HEK293T (cell line): ENCODE measurements around the gene KAT2B.

ENCODE experiments used
- CTCF ChIA-PET: fragments of 350-600 bp; formaldehyde crosslinking; extraction: SDS; loops from one replicate; lab custom pipeline; 2021; ENCODE audit warnings: antibody characterized with exemption, inconsistent platforms; lab: Yijun Ruan, JAX
- POLR2A ChIA-PET: fragments of 350-600 bp; formaldehyde crosslinking; extraction: SDS; loops from one replicate; lab custom pipeline; 2020; ENCODE audit warnings: antibody characterized with exemption, inconsistent platforms; lab: Yijun Ruan, JAX
- DNase-seq: peaks from one replicate; pipeline ENCODE4 v3.0.0; 2012; ENCODE audit warnings: mixed read lengths; ENCODE audit errors: extremely low spot score
- ARNT ChIP-seq: fragments of 450-650 bp; IDR thresholded peaks from 2 replicates; pipeline ENCODE4 v1.6.1; 2017; ENCODE audit warnings: mild to moderate bottlenecking
- BHLHE40 ChIP-seq: fragments of 450-650 bp; IDR thresholded peaks from 2 replicates; pipeline ENCODE4 v1.6.1; 2016; ENCODE audit warnings: mild to moderate bottlenecking, moderate library complexity, borderline replicate concordance
- CTBP1 ChIP-seq: fragments of 450-650 bp; IDR thresholded peaks from 2 replicates; pipeline ENCODE4 v1.6.1; 2016; ENCODE audit warnings: borderline replicate concordance
- ELF4 ChIP-seq: fragments of 450-650 bp; IDR thresholded peaks from 2 replicates; pipeline ENCODE4 v1.6.1; 2017; ENCODE audit warnings: antibody characterized with exemption
- FOXA1 ChIP-seq: fragments of 450-650 bp; IDR thresholded peaks from 2 replicates; pipeline ENCODE4 v1.6.1; 2016; ENCODE audit warnings: mild to moderate bottlenecking
- FOXK2 ChIP-seq: fragments of 450-650 bp; IDR thresholded peaks from 2 replicates; pipeline ENCODE4 v1.6.1; 2016; ENCODE audit warnings: mild to moderate bottlenecking
- FOXM1 ChIP-seq: fragments of 450-650 bp; IDR thresholded peaks from 2 replicates; pipeline ENCODE4 v1.6.1; 2017; ENCODE audit warnings: mild to moderate bottlenecking, borderline replicate concordance
- HDGF ChIP-seq: fragments of 450-650 bp; IDR thresholded peaks from 2 replicates; pipeline ENCODE4 v1.6.1; 2017; ENCODE audit warnings: antibody characterized with exemption, borderline replicate concordance
- L3MBTL2 ChIP-seq: fragments of 450-650 bp; conservative IDR thresholded peaks from 2 replicates; pipeline ENCODE4 v1.6.1; 2016; ENCODE audit warnings: mild to moderate bottlenecking
- LEF1 ChIP-seq: fragments of 450-650 bp; IDR thresholded peaks from 2 replicates; pipeline ENCODE4 v1.6.1; 2017; ENCODE audit warnings: mild to moderate bottlenecking, borderline replicate concordance
- NFRKB ChIP-seq: fragments of 450-650 bp; IDR thresholded peaks from 2 replicates; pipeline ENCODE4 v1.6.1; 2016; ENCODE audit warnings: mild to moderate bottlenecking, moderate library complexity
- SP1 ChIP-seq: fragments of 450-650 bp; IDR thresholded peaks from 2 replicates; pipeline ENCODE4 v1.6.1; 2017
- SUZ12 ChIP-seq: fragments of 450-650 bp; IDR thresholded peaks from 2 replicates; pipeline ENCODE4 v1.6.1; 2016; ENCODE audit warnings: mild to moderate bottlenecking
- TARDBP ChIP-seq: fragments of 450-650 bp; IDR thresholded peaks from 2 replicates; pipeline ENCODE4 v1.6.1; 2016
- ZNF384 ChIP-seq: fragments of 450-650 bp; IDR thresholded peaks from 2 replicates; pipeline ENCODE4 v1.6.1; 2016
- TF ChIP-seq, protein P1 (sequence below): fragments of 450-650 bp; IDR thresholded peaks from 2 replicates; pipeline ENCODE4 v1.6.1; 2016

KAT2B gene

DNA sequence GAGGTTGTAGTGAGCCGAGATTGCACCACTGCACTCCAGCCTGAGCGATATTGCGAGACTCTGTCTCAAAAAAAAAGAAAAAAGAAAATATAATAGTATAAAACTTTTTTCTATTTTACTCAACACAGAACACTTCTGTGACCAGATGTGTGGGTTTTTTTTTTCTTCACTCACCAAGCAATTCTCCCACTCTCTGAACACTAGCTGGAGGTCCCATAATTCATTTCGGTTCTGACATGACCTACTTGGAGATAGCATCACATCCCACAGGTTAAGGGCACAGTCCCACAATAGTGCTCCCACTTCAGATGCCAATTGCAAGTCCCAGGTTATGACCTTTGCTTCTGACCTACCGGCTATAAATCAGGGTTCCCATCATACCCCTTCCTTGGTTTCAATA is 35.0 kb downstream of the KAT2B start:
- CTCF ChIA-PET = no interaction called here
- POLR2A ChIA-PET = no interaction called here
- no peak for DNase-seq
- TF ChIP-seq, protein P1, sequence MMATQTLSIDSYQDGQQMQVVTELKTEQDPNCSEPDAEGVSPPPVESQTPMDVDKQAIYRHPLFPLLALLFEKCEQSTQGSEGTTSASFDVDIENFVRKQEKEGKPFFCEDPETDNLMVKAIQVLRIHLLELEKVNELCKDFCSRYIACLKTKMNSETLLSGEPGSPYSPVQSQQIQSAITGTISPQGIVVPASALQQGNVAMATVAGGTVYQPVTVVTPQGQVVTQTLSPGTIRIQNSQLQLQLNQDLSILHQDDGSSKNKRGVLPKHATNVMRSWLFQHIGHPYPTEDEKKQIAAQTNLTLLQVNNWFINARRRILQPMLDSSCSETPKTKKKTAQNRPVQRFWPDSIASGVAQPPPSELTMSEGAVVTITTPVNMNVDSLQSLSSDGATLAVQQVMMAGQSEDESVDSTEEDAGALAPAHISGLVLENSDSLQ = 0 out of 2 replicates have a peak, but pooled peaks have one; percentile 7
- TF ChIP-seq ZNF384 (no peak), SUZ12 (no peak), LEF1 (no peak), CTBP1 (no peak)

DNA sequence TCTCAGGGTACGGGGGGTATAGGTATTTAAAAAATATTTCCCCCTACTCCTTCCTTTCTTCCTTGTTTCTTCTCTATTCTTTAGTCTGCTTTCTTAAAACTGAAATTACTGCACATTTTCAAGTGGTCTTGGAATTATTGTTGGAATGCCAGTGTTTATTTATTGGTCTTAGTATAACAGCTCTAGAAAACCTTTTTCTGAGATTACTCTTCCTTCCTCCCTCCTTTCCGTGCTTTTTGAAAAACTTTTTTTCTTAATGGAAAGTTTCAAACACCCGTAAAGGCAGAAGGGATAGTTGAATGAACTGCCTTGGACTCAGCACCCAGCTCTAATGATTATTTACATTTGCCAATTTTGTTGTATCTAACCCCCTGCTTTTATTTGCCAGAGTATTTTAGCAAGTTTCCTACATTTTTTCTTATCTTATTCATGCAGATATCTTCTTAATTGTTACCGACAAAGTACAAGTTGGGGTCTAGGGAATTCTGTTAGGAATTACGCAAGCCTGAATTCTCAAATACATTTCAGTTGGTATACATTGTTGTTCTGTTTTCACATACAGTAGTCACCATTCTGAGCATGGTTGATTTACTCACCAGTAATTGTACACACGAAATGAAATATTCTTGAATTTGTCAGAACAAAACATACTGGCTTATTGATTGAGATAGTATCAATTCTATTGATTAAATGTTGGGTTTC is 36.2 kb downstream of the KAT2B start:
- CTCF ChIA-PET = no interaction called here
- POLR2A ChIA-PET = no interaction called here
- TF ChIP-seq ARNT (no peak), FOXA1 (no peak)
- TF ChIP-seq, protein P1 = no peak
- DNase-seq = no peak

DNA sequence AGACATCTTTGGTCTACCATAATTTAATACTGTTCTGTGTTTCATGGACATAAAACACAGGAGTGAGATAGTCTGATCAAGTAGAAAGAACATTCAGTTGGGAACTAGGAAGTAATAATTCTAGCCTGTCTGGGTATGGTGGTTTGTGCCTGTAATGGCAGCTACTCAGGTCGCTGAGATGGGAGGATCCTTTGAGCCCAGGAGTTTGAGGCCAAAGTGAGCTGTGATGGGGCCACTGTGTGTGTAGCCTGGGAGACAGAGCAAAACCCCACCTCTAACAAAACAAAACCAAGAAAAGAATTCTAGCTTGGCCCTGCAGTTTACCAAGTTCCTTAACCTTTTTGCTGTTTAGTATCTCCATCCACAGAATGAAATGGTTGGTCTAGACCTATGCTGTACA is 36.8 kb downstream of the KAT2B start:
- POLR2A ChIA-PET = no interaction called here
- CTCF ChIA-PET = no interaction called here
- DNase-seq = no peak
- TF ChIP-seq FOXK2 = no peak
- no peak for TF ChIP-seq ZNF384
- TF ChIP-seq TARDBP = no peak
- no peak for TF ChIP-seq L3MBTL2
- TF ChIP-seq SUZ12 = no peak

DNA sequence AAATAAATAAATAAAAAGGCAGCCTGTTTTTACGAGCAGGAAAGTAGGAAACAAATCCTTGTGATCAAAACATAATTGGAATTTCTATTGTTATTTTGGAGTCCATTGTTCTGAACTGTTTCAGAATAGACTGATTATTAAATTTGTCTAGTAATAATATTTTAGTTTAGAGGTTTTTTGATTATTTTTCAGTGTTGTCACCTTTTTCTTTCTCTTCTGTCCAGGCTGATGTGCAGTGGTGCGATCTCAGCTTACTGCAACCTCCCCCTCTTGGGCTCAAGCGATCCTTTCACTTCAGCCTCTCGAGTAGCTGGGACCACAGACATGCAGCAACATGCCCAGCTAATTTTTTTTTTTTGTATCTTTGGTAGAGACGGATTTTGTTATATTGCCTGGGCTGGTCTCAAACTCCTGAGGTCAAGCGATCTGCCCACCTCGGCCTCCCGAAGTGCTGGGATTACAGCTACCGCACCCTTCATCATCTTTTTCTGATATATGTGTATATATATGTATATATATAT is 38.0 kb downstream of the KAT2B start:
- TF ChIP-seq ZNF384 = peak; percentile 76
- TF ChIP-seq FOXK2 = no peak
- no peak for TF ChIP-seq ARNT
- no peak for TF ChIP-seq SUZ12
- POLR2A ChIA-PET = interaction anchor here (1.4 kb wide), 1 partner anchor 37 kb away, joined by 5 read pairs; no protein-coding TSS in a partner anchor

DNA sequence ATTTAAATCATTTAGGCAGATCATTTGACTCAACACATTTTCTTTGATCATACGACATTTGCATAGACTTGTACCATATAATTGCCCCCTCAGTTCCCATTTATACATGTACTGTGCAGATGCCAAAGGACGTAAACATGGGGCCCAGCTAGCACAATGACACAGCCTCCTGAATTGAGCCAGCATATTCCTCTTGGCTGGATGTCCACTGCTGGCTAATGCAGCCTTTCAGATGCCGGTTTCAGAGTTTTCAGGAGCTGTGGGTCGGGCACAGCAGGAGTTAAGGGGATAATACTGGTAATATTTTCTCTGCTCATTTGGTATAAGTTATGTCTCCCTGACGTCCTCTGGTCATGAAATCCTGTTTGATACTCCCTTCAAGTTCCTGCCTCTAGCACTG is 39.4 kb downstream of the KAT2B start:
- no peak for DNase-seq
- ChIA-PET CTCF (no interaction called here), POLR2A (no interaction called here)
- TF ChIP-seq NFRKB (no peak), ZNF384 (no peak), ELF4 (no peak), L3MBTL2 (no peak), FOXM1 (no peak), HDGF (no peak), SP1 (no peak), FOXK2 (no peak), SUZ12 (no peak), LEF1 (no peak), ARNT (no peak)

More for the DNA sequence above, 38.0 kb downstream of the KAT2B start:
- CTCF ChIA-PET = no interaction called here
- no peak for DNase-seq

DNA sequence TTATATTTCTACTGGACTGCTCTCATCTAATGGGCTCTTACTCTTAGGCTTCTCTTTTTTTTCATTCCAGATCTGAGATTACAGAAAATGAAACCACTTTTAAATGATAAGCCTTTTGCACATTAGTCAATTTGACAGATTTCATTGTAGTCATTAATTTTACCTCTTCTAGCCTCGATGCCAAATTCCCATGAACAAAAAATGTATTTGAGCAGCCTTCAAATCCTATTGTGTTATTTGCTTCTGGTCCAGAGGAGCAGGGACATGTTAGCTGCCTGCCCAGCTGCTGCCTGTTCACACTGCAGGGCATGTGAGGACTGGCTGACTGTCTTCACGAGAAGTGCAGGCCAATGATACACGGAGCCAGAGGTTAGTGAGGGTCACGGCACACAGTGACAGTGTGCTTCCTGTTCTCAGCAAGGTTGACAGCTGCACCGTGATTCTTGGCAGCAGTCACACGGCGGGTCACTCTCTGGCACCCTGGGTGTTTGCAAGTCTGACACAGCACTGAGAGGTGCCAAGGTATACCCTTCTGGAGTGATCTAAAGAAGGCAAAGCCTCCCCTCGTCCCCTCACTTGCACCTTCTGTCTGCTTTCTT is 40.8 kb downstream of the KAT2B start:
- CTCF ChIA-PET = no interaction called here
- TF ChIP-seq NFRKB (no peak), SP1 (no peak), HDGF (no peak), TARDBP (no peak)
- POLR2A ChIA-PET = no interaction called here
- no peak for DNase-seq

DNA sequence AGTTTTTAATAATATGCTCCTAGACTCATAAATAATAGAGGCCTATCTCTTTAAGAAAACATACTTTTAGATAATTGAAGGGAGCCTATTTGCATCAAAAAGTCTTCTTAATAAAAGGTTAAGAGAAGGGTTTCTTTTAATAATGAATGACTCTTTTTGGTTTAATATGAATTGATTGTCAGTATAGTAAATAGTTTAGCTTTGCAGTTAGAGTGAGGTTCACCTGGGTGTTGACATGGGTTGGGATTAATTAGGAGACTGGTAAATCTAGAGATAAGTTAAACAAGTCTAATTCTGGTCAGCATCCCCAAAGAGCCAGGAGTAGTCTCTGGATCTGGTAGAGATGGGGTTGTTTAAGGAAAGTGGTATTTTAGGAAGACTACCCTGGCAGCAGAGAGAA is 43.0 kb downstream of the KAT2B start:
- ChIA-PET POLR2A (no interaction called here), CTCF (no interaction called here)
- no peak for DNase-seq
- TF ChIP-seq ZNF384 (no peak), BHLHE40 (no peak), ARNT (no peak)

DNA sequence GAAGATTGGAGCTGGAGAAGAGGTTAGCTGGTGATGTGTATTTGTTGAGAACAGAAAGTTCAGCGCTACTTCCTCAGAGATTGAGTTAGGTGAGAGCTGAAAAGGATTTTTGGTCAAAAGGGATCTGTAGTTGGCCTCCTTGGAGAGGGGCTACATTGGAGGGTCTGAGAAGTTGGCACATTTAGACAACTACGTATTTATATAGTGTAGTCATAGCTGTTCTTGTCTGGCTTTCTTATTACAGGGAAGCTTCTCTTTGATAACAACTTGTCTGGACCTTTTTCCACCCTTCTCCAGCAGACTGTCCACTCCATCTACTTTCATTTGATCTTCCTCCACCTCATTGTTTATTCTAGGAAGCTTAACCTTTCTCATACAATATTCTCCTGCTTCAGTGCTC is 43.7 kb downstream of the KAT2B start:
- no peak for DNase-seq
- TF ChIP-seq CTBP1 (no peak), SP1 (no peak), BHLHE40 (no peak), L3MBTL2 (no peak), ARNT (no peak), FOXA1 (no peak), FOXM1 (no peak), NFRKB (no peak), TARDBP (no peak), HDGF (no peak), ELF4 (no peak), FOXK2 (no peak), SUZ12 (no peak), ZNF384 (no peak), LEF1 (no peak)
- TF ChIP-seq, protein P1 = no peak
- ChIA-PET POLR2A (no interaction called here), CTCF (no interaction called here)
